Right hindlimb (tissue), 1 donor: Measurements from ENCODE around the gene ACTRT2.

ENCODE experiments used
- DNase-seq: peaks from one replicate; pipeline ENCODE4 v3.0.0-alpha.2; 2018

The ACTRT2 gene

DNA sequence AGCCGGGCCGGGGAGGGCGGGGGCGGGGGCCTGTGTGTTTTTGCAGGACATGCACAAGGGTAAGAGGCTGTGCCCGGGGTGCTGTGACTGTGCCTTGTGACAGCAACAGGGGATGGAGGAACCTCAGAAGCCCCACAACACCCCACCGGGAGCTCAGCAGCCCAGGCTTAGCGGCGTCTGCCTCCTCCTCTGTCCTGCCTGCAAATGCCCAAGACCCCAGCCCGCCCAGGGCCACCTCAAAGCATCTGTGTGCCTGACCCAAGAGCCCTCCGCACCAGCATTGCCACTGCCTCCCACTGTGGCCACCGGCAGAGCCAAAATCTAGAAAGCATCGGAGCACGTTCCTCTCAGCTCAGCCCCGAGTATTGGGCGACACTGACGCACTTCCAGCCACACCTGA, 2.7 kb upstream of the ACTRT2 start:
- DNase-seq = no peak

DNA sequence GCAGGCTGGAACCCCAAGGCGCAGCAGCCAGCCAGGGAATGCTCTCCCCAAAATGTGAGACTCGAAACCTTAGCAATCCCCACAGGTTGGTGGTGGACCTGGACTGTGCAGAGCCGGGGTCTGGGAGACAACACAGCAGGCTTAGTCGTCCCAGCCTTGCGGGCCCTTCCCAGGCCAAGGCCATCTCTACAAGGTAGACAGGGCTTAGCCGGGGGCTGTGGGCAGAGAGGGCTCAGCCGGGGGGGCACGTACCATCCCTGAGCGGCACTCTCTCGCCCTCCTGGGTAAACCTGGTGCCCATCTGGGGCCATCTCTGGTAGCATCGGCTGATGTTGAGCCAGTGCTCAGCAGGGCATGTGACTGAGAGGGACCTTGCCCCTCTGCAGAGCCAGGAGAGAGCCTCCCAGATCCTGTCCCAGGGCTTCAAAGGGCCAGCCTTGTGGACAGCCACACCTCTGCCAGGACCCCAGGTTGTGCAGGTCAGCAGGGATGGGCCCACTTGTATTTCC, 2.2 kb upstream of the ACTRT2 start:
- no peak for DNase-seq

DNA sequence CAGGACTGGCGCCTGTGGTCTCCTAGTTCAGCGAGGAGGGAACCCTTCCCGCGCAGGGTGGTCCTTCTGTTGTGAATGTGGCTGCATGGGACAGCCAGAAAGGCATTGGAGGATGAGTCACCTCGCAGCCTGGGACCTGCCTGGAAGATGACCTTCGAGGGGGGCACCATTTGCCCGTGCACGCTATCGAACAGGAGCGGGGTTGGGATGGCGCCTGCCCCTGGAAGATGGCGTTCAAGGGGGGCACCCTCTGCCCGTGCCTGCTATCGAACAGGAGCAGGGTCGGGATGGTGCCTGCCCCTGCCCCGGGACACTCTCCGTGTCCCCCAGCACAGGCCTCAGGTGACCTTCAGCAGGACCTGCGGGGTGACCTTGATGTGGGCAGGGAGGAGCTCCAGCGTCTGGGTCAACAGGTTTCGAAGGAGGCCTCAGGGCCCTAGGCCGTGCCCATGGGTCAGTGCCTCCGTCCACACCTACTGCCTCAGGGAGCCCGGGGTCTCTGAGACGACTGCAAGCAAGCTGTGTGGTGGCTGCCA, 1.7 kb upstream of the ACTRT2 start:
- DNase-seq = no peak

DNA sequence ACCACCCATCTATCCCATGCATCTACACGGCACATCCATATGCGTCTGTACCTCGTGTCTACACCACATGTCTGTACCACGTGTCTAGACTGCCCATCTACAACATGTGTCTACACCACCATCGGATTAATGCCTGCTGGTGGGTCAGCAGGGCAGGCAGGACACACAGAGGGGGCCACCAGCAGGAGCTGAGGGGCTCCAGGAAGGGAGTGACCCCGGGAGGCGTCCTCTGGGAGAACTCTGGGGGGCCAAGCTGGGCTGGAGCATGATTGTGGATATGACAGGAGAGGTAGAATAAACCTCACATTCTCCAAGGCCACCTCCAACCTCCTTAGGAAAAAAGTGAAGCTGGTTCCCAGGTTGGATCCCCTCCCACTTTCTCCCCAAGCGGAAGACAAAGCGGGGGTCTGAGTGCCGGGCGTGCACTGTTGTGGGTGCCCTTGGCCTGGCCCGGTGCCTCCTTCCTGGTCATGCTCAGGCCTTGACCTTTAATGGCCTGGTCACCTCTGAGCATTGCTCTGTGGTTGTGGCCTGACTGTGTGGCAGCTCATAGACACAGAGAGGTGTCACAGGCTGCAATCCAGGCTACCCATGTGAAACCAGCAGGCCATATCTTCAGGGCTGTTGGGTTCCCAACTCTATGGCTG, 881 bp upstream of the ACTRT2 start:
- no peak for DNase-seq

DNA sequence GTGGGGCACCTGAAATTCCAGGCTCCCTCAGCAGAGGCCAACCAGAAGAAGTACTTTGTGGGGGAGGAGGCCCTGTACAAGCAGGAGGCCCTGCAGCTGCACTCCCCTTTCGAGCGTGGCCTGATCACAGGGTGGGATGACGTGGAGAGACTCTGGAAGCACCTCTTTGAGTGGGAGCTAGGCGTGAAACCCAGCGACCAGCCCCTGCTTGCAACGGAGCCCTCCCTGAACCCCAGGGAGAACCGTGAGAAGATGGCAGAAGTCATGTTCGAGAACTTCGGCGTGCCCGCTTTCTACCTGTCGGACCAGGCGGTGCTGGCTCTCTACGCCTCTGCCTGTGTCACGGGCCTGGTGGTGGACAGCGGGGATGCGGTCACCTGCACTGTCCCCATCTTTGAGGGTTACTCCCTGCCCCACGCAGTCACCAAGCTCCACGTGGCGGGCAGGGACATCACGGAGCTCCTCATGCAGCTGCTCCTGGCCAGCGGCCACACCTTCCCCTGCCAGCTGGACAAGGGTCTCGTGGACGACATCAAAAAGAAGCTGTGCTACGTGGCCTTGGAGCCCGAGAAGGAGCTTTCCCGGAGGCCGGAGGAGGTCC, 634 bp downstream of the ACTRT2 start:
- no peak for DNase-seq

DNA sequence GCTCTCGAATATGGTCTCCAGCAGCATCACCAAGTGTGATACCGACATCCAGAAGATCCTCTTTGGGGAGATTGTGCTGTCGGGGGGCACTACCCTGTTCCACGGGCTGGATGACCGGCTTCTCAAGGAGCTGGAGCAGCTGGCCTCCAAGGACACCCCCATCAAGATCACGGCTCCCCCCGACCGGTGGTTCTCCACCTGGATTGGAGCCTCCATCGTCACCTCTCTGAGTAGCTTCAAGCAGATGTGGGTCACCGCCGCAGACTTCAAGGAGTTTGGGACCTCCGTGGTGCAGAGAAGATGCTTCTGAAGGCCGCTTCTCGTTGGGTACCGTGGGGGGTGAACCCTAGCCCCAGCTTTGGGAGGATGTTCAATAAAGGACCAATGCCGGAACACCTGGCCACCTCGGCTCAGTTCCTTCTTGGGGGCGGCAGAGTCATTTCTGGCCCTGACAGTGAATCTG, 1.3 kb downstream of the ACTRT2 start:
- DNase-seq = peak; percentile 2

DNA sequence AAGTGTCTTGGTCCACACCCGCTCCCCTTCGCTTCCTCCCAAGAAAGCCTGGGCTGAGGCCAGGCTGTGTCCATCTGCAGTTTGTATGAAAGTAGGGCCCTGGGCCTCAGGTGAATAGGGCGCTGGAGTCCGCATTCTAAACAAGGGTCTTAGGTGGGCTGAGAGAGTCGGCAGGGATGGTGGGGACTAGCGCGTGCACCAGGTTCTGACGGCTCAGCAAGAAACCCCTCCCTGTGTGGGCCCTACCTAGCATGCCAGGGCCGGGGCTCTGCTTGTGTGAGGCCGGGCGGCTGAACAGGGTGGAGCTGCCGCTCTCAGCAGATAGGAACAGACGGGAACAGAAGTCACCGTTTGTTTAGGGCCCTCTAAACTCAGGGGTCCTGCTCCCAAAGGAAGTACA, 1.7 kb downstream of the ACTRT2 start:
- DNase-seq = peak; percentile 8

DNA sequence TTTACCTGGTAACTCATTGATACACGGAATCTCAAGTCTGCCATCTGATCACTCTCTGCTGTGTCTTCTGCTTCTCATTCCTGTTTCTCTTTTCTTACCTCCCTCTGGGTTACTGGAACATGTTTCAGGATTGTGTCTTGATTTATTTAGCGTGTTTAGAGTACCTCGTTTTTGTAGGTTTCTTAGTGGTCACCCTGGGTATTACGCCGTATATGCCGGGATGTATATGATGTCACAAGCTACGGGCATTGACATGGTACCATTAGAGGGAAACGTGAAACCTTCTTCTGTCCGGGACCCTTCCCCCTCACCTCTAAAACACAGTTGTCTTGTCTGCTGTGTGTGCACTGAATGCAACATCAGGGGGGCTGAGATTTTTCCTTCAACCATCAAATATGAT, 2.8 kb downstream of the ACTRT2 start:
- DNase-seq = peak; percentile 3

DNA sequence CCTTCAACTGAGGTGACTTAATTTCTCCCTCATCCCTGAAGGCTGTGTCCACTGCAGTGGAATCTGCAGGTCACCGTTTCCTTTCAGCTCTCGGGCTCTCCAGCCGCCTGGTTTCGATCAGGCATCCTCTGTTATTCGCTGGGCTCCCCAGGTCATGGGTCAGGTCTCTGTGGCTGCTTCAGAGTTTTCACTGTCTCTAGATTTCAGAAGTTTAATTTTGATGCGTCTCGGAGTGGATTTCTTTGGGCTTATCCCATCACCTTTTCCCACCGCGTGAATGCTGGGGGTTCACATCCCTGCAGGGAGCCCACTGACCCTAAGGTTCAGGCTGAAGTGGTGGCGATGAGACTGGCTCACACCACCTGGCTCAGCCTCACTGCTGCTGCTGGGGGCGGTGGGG, 3.3 kb downstream of the ACTRT2 start:
- peak; percentile 0 for DNase-seq

DNA sequence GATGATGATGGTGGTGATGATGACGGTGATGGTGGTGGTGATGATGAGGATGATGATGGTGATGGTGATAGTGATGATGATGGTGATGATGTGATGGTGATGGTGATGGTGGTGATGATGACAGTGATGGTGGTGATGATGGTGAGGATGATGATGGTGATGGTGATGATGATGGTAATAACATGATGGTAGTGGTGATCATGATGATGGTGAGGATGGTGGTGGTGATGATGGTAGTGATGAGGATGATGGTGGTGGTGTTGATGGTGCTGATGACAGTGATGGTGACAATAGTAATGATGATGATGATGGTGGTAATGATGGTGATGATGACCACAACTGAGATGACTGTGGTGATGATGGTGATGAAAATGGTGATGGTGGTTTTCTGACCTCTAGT, 4.9 kb downstream of the ACTRT2 start:
- DNase-seq = peak; percentile 0

DNA sequence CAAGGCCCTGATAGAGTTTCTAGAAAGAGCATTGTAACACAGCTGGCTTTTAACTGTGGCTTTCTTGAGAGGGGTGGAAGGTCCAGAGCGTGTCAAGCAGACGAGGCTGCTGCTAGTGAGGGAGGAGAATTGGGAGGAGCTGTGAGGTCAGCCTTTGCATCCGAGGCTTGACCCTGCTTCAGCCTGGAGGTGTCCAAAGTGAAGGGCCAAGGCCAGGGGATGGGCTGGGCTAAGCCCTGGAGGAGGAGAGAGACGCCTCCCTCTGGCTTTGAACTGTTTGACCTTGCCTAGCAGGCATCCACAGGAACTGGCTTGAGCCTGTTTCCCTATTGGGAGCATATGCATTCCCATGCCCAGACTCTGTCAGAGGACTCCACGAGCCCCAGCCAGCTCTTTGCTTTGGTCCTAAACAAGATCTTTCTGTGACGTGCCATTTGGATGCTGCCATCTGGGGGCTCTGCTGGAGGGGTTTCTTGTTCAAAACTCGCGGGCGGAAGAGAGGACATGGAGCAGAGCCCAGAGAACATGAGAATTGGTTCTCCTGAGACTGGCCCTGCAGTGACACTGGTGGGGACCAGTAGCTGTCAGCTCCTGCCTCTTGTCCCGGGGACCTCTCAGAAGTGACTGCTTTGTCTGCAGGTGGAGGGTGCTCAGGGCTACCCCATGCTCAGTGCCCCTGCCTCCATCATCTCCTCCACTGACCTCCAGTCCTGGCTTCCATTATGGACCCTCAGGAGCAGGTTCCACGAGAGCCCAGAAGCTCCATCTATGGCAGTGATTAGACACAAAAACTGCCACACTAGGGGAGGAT, 5.5 kb downstream of the ACTRT2 start:
- peak; percentile 5 for DNase-seq

DNA sequence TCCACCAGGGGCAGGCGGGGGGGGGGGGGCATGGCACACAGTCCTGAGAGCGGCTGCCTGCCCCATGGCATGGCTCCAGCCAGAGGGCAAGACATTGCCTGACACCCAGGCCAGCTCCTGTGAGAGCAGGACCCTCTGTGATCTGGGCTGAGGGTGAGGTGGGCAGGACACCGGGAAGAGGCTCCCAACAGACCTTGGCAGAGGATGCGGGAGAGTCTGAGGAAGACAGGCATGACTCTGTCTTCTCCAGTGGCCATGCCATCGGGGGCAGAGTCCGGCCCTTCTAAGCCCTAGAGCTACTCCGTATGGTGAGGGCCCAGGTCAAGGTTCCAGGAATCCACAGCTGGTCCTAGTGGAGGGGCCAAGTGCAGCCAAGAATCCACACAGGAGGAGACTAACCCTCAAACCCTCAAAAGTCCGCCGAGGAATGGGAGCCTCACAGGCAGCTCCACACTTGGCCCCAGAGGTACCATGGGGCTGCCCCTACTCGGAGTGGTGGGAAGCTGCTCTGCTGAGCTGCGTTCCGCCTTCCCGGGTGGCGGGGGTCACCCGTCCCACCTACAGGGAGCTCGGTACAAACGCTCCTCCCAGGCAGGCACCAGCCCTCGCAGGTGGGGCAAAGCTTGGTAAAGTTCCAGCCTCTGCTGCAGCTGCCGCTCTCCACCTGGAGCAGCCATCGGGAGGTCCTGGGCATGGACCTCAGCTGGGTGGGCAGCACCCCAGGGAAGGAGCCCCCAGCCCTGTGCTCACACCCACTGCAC, 6.5 kb downstream of the ACTRT2 start:
- DNase-seq = no peak

DNA sequence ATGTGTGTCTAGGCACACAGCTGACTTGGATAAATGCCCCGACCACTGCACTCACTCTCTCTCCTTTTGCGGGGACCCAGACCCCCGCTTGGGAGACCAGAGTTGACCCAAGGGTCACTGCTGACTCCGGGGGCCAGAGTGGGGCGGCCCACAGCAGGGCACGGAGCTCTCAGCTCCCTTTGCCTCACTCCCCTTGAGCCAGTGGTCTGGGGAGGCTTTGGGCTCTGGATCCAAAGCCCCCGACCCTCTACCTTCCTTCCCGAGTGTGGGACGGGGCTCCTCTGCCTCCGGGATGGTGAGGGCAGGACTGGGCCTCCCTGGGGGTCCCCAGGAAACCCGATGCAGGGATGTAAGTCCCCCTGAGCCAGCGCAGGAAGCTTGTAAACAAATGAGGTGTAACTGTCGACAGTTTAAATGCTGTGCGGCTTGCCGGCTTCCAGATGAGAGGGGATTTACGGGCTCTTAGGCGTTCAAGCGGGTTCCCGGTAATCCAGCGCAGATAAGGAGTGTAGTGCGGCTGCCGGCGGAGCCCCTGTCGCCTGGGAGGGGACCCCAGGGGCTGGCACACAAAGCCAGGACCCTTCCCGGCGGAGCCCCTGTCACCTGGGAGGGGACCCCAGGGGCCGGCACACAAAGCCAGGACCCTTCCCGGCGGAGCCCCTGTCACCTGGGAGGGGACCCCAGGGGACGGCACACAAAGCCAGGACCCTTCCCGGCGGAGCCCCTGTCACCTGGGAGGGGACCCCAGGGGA, 7.4 kb downstream of the ACTRT2 start:
- DNase-seq = no peak

DNA sequence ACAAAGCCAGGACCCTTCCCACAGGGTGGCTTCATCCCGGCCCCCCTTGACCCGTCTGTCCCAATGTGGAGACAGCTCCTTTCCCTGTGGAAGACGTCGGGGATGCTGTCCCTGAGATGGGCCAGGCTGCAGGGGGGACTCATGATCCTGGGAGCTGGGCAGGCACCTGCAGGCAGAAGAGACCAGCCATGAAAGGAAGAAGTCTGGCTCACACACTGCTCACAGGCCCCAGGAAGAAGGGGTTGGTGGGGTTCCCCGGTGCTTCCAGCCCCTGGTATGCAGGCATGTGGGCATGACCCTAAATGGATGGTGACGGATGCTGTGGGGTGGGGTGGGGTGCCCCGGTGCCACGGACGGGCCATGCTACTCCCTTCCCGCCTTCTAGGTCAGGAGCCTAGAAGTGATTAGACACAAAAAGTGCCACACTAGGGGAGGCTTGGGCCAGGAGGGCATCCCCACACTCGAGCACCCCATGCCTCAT, 8.3 kb downstream of the ACTRT2 start:
- DNase-seq = no peak

DNA sequence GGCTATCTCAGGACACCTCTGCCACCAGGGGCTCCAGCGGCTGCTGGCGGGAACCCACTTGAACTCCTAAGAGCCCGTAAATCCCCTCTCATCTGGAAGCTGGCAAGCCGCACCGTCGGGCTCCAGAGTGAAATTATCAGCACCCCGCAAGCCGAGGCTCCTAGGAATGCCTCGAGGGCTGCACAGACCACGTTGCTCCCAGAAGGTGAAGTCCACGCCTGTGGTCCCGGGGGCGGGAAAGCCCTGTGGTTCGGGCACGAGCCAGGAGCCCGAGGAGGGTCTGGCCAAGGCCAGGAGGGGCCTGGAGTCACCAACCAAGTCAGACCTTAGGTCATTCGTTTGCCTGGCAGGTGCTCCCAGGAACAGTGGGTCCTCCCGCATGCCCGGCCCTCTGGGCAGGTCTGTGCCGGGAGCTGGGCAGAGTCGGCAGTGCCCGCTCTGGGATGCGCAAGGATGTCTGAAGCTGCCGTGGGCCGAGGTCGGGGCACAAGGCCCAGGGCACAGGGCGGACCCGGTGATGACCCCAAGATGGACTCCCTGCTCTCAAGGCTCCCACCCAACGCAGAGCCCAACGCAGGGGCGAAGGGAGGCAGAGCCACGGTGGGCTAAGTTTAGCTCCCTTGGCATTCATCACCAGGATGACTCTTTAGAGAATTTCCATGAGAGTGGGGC, 8.9 kb downstream of the ACTRT2 start:
- DNase-seq = no peak

DNA sequence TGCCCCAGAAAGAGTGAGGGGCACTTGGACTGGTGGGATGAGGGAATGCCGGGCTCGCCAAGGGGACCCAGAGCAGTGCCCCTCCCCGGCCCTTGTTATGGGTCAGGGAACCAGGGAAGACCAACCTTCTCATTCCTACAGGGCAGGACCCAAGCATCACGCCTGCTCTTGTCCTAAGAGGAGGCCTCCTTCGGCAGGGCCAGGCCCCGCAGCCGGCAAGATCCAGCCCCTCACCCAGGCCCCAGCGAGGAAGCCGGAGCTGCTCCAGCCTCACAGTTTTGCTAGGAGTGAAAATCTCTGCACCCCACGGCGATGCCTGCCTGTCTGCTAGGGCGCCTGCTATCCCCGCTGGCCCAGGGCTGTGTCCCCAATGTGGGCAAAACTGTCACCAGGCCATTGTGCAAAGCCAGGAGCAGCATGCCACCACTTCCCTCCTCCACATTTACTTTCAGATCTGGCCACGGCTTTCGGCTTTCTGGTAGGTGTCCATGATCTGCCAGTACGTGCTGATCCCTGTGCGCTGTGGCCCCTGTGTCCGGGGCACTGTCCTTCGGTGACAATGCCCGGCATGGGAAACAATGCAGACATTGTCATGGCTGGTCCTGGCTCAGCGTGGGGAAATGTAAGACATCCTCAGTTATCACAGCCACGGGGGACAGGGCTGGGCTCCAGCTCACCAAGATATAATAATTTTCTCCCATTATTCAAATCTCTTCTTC, 9.6 kb downstream of the ACTRT2 start:
- no peak for DNase-seq

DNA sequence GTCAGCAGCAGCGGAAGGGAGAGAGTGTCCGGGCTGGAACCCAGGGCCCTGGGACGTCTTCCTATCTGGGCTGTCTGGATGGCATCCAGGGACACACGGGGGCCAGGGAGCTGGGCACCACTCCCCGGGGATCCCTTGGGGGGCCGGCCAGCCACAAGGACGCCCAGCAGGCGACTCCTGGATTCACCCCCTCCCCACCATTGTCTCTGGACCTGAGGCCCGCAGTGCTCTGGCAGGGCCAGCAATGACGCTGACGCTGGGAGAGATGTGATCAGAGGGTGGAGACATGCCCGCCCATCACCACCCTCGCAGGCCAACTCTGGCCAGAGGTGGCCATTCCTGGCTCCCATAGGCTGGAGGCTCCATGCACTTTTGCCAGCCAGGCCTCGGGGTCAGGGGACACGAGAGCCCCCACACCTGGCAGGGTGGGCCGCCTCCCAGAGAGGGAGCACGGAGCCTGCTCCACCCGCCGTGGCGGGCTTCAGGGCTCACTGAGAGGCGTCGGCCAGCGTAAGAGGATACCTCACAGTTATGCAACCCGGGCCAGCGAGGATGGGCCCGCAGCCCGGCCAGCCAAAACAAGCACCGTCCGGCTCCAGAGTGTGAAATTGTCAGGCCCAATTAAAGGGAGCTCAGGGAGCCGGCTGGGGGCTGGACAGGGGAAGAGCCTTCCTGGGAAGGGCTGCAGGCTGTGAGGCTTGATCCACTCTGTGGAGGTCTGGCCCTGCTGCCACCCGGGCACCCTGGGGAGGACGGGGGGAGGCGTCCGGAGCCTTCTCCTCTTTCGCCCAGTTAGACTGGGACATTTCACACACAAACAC, 10.3 kb downstream of the ACTRT2 start:
- DNase-seq = peak; percentile 67

DNA sequence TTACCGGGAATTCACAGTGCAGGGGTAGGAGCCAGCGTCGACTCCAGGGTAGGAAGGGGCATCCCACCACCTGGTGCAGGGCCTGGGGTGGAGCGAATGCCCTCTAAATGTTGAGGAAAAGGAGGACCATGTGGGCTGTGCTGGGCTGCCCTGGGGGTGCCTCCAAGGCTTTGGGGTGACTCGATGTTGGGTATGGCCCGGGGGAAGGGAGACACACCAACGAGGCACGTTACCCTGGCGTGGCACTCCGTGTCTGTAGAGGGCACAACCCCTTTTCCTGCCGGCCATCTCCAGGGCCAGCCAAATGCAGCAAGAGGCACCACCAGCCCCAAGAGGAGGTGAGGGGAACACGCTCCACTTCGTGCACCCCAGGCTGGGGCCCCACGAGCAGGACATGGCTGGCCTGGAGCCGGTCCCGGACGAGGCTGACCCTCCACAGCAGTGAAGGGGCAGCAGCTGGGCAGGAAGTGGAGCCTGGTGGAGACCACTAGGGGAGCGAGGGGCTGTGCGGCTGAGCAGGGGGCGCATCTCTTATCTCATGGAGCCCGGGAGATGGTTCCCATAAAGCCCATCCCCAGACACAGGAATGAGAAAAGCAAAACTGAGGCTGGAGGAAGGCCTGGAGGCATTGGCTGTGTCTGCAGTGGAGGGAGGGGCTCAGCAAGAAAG, 11.2 kb downstream of the ACTRT2 start:
- peak; percentile 14 for DNase-seq
